ENCODE measurements around the gene JPH2.
"Not testable (repeated sequence)": the region's sequence is repeated elsewhere in the genome, so short reads cannot be mapped to it uniquely, and the experiment has no call there.

JPH2 gene

GRCh38 chr20:44187054-44187771, at the start of gene JPH2:
JPH2 (minus strand) TSS chr20:44187188; CDS start chr20:44186705, 483 bp downstream.
- DNase-seq (ENCODE audit: low read depth in 2 of 2): no peak

DNA sequence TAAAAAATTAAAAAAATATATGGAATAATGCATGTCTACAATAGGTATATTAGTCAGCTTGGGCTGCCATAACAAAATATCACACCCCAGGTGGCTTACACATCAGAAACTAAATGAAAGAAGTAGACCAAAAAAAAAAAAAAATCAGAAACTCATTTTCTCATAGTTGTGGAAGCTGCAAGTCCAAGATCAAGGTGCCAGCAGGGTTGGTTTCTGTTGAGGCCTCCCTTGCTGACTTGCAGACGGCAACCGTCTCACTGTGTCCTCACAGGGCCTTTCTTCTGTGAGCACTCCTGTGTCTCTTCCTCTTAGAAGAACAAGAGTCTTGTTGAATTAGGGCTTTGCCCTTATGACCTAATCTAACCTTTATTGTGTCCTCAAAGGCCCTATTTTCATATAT, 48.7 kb upstream of the JPH2 start:
- no peak for DNase-seq (ENCODE audit: low read depth in 2 of 2)

- DNase-seq (ENCODE audit: low read depth in 2 of 2): no peak
Measured at GRCh38 chr20:44234566-44235317, 47.8 kb upstream of the JPH2 start.

- DNase-seq (ENCODE audit: low read depth in 2 of 2): no peak
Measured at GRCh38 chr20:44233436-44234016, 46.5 kb upstream of the JPH2 start.

- DNase-seq (ENCODE audit: low read depth in 2 of 2): not testable (repeated sequence)
Measured at GRCh38 chr20:44232469-44232856, 45.5 kb upstream of the JPH2 start.

DNA sequence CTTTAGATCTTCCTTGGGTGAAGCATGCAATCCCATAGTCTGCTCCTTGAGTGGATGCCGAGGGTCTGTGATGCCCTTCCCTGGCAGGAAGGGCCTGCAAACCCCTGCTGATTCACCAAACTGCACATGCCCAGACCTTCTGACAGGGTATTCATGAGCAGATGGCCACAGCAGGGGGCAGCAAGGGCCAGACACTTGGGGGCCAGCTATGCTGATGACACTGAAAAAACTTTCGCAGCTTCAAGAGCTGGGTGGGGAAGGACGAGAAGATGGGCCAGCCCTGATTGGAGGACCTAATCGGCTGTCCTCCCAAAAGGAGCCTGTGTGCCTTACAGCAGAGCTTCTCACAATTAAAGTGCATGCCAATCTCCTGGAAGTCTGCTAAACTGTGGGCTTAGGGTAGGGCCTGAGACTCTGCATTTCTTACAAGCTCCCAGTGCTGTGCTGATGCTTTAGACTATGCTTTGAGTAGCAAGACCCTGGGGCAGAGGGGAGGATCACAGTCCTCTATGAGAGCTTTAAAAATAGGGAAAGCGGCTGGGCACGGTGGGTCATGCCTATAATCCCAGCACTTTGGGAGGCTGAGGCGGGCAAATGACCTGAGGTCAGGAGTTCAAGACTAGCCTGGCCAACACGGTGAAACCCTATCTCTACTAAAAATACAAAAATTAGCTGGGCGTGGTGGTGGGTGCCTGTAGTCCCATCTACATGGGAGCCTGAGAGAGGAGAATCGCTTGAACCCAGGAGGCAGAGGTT, 44.9 kb upstream of the JPH2 start:
- no peak for DNase-seq (ENCODE audit: low read depth in 2 of 2)

- DNase-seq (ENCODE audit: low read depth in 2 of 2): no peak
Measured at GRCh38 chr20:44231193-44231592, 44.2 kb upstream of the JPH2 start.

GRCh38 chr20:44228465-44229258, 41.7 kb upstream of the JPH2 start:
- DNase-seq (ENCODE audit: low read depth in 2 of 2): no peak

DNA sequence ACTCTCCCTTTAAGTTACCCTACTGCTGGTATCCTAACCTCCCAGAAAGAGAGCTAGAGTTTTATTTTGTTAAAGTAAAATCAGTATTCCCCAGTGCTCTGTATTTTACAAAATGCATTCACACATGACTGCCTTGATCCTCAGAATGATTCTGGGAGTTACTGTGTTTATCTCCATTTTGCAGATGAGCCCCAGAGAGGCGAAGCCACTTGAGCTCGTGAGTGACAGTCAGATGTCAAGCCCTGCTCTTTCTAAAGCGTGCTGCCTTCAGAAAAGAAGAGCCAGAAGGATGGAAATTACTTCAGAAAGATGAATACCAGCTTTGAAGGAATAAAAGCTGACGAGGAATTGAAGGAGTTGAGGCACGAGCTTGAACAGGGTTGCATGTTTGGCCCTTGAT, 37.6 kb upstream of the JPH2 start:
- no peak for DNase-seq (ENCODE audit: low read depth in 2 of 2)

DNA sequence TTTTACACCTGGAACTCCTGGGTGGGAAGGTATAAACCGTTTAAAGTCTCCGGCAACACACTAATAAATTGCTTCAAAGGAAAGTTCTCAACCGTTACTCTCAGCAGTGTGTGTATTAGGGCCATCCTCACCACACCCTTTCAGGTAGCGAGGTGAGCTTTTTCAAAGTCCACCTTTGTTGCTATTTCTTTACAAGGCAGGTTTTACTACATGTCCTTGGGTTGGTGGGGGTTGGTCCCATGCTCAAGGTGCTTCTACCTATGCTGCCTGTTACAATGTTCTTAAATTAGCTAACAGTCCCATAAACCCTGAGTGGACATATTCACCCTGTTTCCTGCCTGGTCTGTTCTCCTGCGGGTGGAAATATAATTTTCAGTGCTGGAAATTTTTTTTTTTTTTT, 36.7 kb upstream of the JPH2 start:
- no peak for DNase-seq (ENCODE audit: low read depth in 2 of 2)

- no peak for DNase-seq (ENCODE audit: low read depth in 2 of 2)
Measured at GRCh38 chr20:44222633-44223368, 35.8 kb upstream of the JPH2 start.

DNA sequence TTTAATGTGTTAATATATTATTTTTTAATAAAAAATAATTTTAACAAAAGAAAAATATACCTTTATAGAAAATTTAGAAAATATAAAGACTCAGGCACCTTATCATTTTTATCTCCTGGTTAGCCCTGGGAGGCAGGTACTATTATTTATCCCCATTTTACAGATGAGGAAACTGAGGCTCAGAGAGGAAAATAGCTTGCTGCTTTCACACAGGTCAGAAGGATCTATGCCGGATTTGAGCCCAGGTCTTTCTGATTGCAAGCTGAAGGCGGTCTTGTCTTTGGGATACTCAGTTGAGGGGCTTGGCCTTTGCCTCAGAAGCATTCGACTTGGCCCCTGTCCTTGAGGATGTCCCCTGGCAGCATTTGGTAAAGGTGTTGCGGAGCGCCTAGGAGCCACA, 35.0 kb upstream of the JPH2 start:
- DNase-seq (ENCODE audit: low read depth in 2 of 2): no peak

DNA sequence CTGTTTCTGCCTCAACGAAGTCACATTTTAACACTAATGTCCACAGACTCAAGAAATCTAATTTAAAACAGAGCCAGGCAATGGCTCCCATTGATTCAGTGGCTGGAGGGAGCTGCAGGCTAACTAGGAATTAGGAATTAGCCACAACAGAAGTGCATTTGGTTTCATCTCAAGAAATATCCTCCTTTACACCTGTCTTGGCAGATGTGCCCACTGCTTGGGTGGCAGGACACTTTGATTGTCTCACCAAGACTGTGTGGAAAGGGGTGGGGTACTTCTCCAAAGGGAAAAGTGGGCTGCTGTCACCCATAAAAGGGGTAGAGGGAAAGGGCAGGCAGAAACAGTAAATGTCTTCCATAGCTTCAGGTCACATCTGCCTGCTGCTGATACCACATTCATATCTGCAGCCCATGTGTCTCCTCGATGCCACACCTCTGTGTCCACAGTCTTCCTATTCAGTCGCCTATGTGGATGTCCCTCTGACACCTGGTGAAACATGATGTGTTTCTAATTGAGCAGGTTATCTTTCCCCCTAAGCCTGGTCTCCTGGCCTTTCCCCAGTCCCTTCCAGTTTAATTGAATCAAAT, 34.5 kb upstream of the JPH2 start:
- no peak for DNase-seq (ENCODE audit: low read depth in 2 of 2)

DNA sequence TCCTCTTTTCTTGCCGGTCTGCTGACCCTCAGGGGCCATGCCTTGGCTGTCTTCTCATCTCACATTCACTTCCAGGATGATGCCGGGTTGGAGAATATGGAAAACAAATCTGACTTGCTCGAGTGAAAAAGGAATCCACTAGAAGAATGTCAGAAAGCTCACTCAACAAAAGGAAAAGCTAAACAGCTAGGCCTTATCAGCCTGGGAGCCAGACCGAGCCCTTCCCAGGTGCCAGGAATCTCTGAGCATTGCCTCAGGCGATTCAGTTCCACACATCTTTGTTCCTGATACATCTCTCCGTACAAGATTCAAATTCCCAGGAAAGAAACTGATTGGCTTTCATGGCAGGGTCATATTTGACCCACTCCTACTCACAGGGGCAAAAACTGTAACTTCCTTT, 32.8 kb upstream of the JPH2 start:
- no peak for DNase-seq (ENCODE audit: low read depth in 2 of 2)

- no peak for DNase-seq (ENCODE audit: low read depth in 2 of 2)
Measured at GRCh38 chr20:44219170-44219730, 32.3 kb upstream of the JPH2 start.

DNA sequence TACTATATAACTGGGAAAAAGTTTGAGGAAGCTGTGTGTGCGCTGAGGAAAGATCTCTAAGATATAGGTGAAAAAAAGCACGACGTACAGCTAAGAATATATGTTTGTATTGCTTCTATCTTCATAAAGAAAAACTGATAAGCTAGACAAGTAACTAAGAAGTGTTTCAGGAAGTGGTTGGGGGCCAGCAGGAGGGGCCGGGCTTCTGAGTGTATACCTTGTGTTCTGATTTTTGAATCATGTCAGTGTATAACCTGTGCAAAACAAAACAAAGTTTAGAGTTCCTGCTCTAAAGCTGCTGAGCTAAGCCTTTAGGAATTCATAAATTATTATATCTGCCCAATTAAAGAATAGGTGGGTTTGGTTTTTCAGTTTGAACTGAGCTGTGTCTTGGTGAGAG, 31.5 kb upstream of the JPH2 start:
- no peak for DNase-seq (ENCODE audit: low read depth in 2 of 2)

GRCh38 chr20:44217342-44218092, 30.5 kb upstream of the JPH2 start:
- peak in 1 of 2 donors; percentile 41 for DNase-seq (ENCODE audit: low read depth in 2 of 2)

GRCh38 chr20:44215125-44215524, 28.1 kb upstream of the JPH2 start:
- DNase-seq (ENCODE audit: low read depth in 2 of 2): peak in 1 of 2 donors; percentile 52

DNA sequence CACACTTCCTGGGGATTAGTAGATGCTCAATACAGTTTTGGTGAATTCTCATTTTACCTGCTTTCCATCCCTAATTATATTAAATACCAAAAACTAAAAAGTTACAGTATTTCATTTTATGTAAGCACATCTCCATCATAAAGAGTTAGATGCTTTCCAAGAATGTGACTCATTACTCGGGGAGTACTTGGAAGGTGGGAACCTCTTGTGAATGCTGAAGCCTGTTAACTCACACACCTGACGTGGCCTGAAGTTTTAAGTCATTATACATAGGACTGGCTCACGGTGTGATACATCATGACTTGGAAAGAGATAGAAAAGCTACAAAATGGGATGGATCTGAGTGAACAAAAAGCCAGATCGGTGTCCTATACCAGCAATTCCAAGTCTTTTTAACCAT, 25.8 kb upstream of the JPH2 start:
- DNase-seq (ENCODE audit: low read depth in 2 of 2): no peak

Data from stimulated activated CD8-positive, alpha-beta memory T cell treated with anti-CD3 and anti-CD28 coated beads, Interleukin-7, amount 100 ng/mL, for 1 hour (primary cell).